T-helper 1 cell treated with Interleukin-12 subunit alpha and Interleukin-12 subunit beta and Interleukin-4 antibody, amounts not matched to agents 30 μg/mL and 1 μg/mL, for 36 hours (primary cell): Measurements from ENCODE around the gene ACE.

Source experiments
- H3K27ac Mint-ChIP-seq: one replicate; pipeline ENCODE4 v1.8.0; 2021; ENCODE audit warnings: mild to moderate bottlenecking, mixed read lengths
- H3K27me3 Mint-ChIP-seq: one replicate; pipeline ENCODE4 v1.8.0; 2021; ENCODE audit warnings: low read depth, mixed read lengths
- H3K36me3 Mint-ChIP-seq: one replicate; pipeline ENCODE4 v1.8.0; 2021; ENCODE audit warnings: low read depth, mixed read lengths
- H3K4me1 Mint-ChIP-seq: one replicate; pipeline ENCODE4 v1.8.0; 2021; ENCODE audit warnings: low read depth, mixed read lengths
- H3K4me3 Mint-ChIP-seq: one replicate; pipeline ENCODE4 v1.8.0; 2021; ENCODE audit warnings: mild to moderate bottlenecking, moderate library complexity, mixed read lengths
- H3K9me3 Mint-ChIP-seq: one replicate; pipeline ENCODE4 v1.8.0; 2021; ENCODE audit warnings: mixed read lengths

ACE gene

DNA sequence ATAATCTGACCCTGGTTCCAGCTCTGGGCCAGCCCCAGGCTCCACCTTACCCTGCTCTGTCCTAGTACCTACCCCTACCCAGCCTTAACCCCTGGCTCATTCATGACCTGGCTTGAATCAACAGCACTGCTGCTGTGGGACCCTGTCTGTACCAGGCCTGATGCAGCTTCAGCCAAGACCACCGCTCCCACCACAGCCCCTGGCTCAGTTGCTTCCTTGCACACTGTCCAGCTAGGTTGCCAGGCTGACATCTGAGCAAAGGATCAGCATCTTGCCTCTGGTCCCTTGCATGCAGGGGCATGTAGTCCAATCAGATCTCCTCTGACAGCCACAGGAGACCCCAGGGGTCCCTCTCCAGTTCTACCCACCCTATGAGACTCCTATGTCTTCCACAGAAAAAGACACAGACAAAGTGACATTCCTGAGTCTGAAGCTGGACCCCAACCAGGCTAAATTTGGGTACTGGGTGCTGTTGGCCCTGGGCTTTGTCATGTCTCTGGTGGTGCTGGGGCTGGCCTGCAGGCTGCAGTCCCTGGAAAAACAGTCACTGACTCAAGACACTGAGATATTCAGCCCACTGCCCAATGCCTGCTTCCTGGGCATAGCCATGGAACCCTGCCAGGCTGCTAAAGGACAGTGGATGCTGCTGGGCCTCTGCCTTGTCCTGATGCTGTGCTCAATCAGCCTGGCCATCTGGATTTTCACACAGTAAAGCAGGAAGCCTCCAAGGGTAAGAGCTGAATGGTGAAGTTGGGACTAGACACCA, 42.4 kb downstream of the ACE start:
- no peaks in the 10 kb centered on the region for H3K9me3 Mint-ChIP-seq
- no peaks in the 10 kb centered on the region for H3K4me1 Mint-ChIP-seq
- H3K36me3 Mint-ChIP-seq, result no peaks in the 10 kb centered on the region
- H3K27ac Mint-ChIP-seq, result no peak overlapping the region
- H3K27me3 Mint-ChIP-seq, result peaks cover 27% of the 10 kb centered on the region
- H3K4me3 Mint-ChIP-seq, result no peak overlapping the region

GRCh38 chr17:63519972-63520882, 43.4 kb downstream of the ACE start:
- Mint-ChIP-seq H3K9me3 (no peaks in the 10 kb centered on the region), H3K36me3 (no peaks in the 10 kb centered on the region), H3K27me3 (peaks cover 30% of the 10 kb centered on the region), H3K4me1 (no peaks in the 10 kb centered on the region), H3K4me3 (no peak overlapping the region), H3K27ac (no peak overlapping the region)

DNA sequence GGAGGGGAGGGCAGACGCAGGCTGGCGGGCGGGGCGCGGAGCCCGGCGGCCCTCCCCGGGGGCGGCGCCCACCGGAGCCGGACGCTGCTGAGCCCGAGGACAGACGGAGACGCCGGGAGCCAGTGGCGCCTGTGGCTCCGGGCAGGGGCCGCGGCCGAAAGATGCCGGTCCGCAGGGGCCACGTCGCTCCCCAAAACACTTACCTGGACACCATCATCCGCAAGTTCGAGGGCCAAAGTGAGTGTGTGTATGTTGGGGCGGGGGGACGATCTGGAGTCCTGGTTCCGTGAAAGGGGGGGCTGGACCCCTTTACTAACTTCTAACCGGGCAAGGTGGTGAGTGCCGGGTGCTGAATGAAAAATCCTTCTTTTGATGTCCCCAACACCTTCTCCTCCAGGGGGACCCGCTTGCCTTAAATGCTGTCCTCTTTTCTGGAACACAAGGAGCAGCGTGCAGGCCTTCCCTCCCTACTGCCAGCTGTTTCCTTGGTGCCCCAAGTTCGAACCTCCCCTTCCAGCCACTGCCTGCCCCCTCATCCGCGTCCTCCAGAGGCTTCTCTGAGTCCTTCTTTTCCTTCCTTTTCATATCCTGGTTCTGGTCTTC, 46.5 kb downstream of the ACE start, which contains the start of gene KCNH6:
KCNH6 (plus strand) TSS at position 106 of the 603 bp plus-strand sequence; CDS start at position 162, 56 bp downstream.
- Mint-ChIP-seq H3K36me3 (no peaks in the 10 kb centered on the region), H3K27me3 (peaks cover 28% of the 10 kb centered on the region), H3K4me1 (no peaks in the 10 kb centered on the region), H3K9me3 (no peaks in the 10 kb centered on the region), H3K27ac (peak within 1 kb of the TSS; percentile 17), H3K4me3 (peak within 1 kb of the TSS; percentile 7)

GRCh38 chr17:63524051-63524450, 47.2 kb downstream of the ACE start:
- Mint-ChIP-seq H3K27ac (peak overlapping the region; percentile 17), H3K9me3 (no peaks in the 10 kb centered on the region), H3K27me3 (peaks cover 28% of the 10 kb centered on the region), H3K4me3 (peak overlapping the region; percentile 7), H3K36me3 (no peaks in the 10 kb centered on the region), H3K4me1 (no peaks in the 10 kb centered on the region)

- H3K4me3 Mint-ChIP-seq, result no peak overlapping the region
Measured at GRCh38 chr17:63525190-63525946, 48.5 kb downstream of the ACE start.

GRCh38 chr17:63526861-63527260, 50.0 kb downstream of the ACE start:
- no peaks in the 10 kb centered on the region for H3K9me3 Mint-ChIP-seq
- no peak overlapping the region for H3K4me3 Mint-ChIP-seq

More at GRCh38 chr17:63525190-63525946, 48.5 kb downstream of the ACE start:
- Mint-ChIP-seq H3K9me3 (no peaks in the 10 kb centered on the region), H3K4me1 (no peaks in the 10 kb centered on the region), H3K27ac (no peak overlapping the region), H3K27me3 (peaks cover 28% of the 10 kb centered on the region), H3K36me3 (no peaks in the 10 kb centered on the region)

GRCh38 chr17:63528183-63528582, 51.3 kb downstream of the ACE start:
- Mint-ChIP-seq H3K4me3 (no peak overlapping the region), H3K4me1 (no peaks in the 10 kb centered on the region), H3K9me3 (no peaks in the 10 kb centered on the region), H3K36me3 (no peaks in the 10 kb centered on the region), H3K27me3 (peaks cover 15% of the 10 kb centered on the region), H3K27ac (no peak overlapping the region)

More at GRCh38 chr17:63526861-63527260, 50.0 kb downstream of the ACE start:
- no peak overlapping the region for H3K27ac Mint-ChIP-seq
- peaks cover 16% of the 10 kb centered on the region for H3K27me3 Mint-ChIP-seq
- no peaks in the 10 kb centered on the region for H3K4me1 Mint-ChIP-seq
- no peaks in the 10 kb centered on the region for H3K36me3 Mint-ChIP-seq

- Mint-ChIP-seq H3K27me3 (peaks cover 6% of the 10 kb centered on the region), H3K9me3 (no peaks in the 10 kb centered on the region), H3K27ac (no peak overlapping the region), H3K4me3 (no peak overlapping the region), H3K36me3 (no peaks in the 10 kb centered on the region), H3K4me1 (no peaks in the 10 kb centered on the region)
Measured at GRCh38 chr17:63529711-63530556, 53.1 kb downstream of the ACE start.

DNA sequence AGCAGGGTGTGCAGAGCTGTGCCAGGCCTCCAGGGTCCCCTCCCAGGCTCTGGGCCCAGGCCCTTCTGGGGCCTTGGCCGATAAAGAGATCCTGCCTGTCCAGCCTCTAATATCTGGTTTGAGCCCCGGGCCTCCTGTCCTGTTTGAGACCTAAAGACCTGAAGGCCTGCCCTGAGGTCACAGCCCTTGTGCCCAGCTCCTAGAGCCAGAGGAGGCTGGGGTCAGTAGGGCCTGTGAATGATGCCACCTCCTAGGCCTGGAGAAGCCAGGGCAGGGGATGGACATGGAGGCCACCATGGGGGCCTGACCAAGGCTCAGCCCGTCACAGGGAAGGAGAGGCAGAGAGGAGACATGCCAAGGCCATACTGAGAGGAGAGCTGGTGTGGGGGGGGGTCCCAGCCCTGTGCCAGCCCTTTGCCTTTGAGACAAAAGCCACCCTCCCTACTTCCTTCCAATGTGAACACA, 53.7 kb downstream of the ACE start:
- H3K9me3 Mint-ChIP-seq, result no peaks in the 10 kb centered on the region
- H3K27ac Mint-ChIP-seq, result no peak overlapping the region

GRCh38 chr17:63531022-63531965, 54.4 kb downstream of the ACE start:
- no peaks in the 10 kb centered on the region for H3K36me3 Mint-ChIP-seq
- H3K27me3 Mint-ChIP-seq, result no peaks in the 10 kb centered on the region
- no peaks in the 10 kb centered on the region for H3K4me1 Mint-ChIP-seq
- no peaks in the 10 kb centered on the region for H3K9me3 Mint-ChIP-seq
- H3K27ac Mint-ChIP-seq, result no peak overlapping the region
- H3K4me3 Mint-ChIP-seq, result no peak overlapping the region

More for the DNA sequence above, 53.7 kb downstream of the ACE start:
- Mint-ChIP-seq H3K27me3 (no peaks in the 10 kb centered on the region), H3K36me3 (no peaks in the 10 kb centered on the region), H3K4me3 (no peak overlapping the region), H3K4me1 (no peaks in the 10 kb centered on the region)

DNA sequence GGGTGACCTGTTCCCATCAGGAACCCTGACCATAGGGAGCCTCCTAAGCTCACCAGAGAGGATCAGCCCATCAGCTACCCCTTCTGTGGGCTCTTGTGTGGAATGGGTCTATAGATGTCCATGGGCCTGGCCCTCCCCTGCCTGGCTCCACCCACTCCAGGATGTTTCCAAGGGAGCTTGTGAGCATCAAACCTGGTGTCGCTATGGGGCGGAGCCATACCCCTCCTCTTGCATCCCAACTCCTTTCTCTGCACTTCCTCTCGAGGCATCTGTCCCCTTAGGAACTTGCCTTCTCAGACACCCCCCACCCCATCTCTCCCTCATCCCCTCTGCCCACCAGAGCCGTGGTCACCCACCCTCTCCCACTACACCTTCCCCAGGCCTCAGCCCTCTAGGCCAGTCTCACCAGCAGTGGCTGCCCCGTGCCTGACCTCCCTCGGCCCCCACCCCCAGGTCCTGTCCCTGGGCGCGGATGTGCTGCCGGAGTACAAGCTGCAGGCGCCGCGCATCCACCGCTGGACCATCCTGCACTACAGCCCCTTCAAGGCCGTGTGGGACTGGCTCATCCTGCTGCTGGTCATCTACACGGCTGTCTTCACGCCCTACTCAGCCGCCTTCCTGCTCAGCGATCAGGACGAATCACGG, 56.7 kb downstream of the ACE start:
- H3K36me3 Mint-ChIP-seq, result no peaks in the 10 kb centered on the region
- H3K27ac Mint-ChIP-seq, result no peak overlapping the region
- H3K4me3 Mint-ChIP-seq, result no peak overlapping the region
- no peaks in the 10 kb centered on the region for H3K9me3 Mint-ChIP-seq
- no peaks in the 10 kb centered on the region for H3K4me1 Mint-ChIP-seq
- peaks cover 14% of the 10 kb centered on the region for H3K27me3 Mint-ChIP-seq

DNA sequence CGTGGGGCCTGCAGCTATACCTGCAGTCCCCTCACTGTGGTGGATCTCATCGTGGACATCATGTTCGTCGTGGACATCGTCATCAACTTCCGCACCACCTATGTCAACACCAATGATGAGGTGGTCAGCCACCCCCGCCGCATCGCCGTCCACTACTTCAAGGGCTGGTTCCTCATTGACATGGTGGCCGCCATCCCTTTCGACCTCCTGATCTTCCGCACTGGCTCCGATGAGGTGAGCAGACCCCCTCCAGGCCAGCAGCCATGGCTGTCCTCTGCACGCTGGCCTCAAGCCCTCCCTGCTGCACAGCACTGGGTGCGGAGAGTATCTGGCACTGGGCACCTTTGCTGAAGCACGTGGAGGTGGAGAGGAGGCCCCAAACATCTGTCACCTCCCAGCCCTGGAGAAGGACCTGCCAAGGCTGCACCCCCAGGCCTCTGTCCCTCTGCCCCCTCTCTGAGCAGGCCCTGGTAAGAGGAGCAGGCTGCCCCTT, 57.3 kb downstream of the ACE start:
- no peaks in the 10 kb centered on the region for H3K9me3 Mint-ChIP-seq
- H3K27ac Mint-ChIP-seq, result no peak overlapping the region
- H3K36me3 Mint-ChIP-seq, result no peaks in the 10 kb centered on the region
- no peak overlapping the region for H3K4me3 Mint-ChIP-seq
- peaks cover 20% of the 10 kb centered on the region for H3K27me3 Mint-ChIP-seq
- H3K4me1 Mint-ChIP-seq, result no peaks in the 10 kb centered on the region
